22Rv1 (cell line): ENCODE data around the gene FAM107B.

Experiments
- CTCF ChIP-seq: fragments of 450-650 bp; IDR thresholded peaks from 2 replicates; pipeline ENCODE4 v1.5.1; 2017; ENCODE audit warnings: mild to moderate bottlenecking
- ZFX ChIP-seq: fragments of 450-650 bp; IDR thresholded peaks from 2 replicates; pipeline ENCODE4 v1.6.1; 2017; ENCODE audit warnings: antibody characterized with exemption, borderline replicate concordance

GRCh38 chr10:14604181-14605142 lies 170.2 kb downstream of the FAM107B start:
- TF ChIP-seq CTCF = no peak
- TF ChIP-seq ZFX = no peak
